ENCODE data around the gene SUPT7L.

SUPT7L gene

GRCh38 chr2:27624943-27625342 is 38.5 kb downstream of the SUPT7L start:
- H3K4me3 ChIP-seq (ENCODE audit: low read depth, low read length), result no peak overlapping the region
- TF ChIP-seq GLI2 (tag by site-specific recombination; IDR thresholded peaks at IDR 0.05; ENCODE audit: borderline replicate concordance, low read depth), result no peak
- TF ChIP-seq OSR2 (tag by site-specific recombination; IDR thresholded peaks at IDR 0.05), result no peak
- no peak for TF ChIP-seq ZNF366 (tag by site-specific recombination; conservative IDR thresholded peaks at IDR 0.05)
- no peak for TF ChIP-seq ZNF2 (tag by site-specific recombination; IDR thresholded peaks at IDR 0.05)
- TF ChIP-seq ZNF266 (tag by site-specific recombination; IDR thresholded peaks at IDR 0.05; ENCODE audit: low read depth), result no peak
- no peak for TF ChIP-seq IKZF3 (tag by site-specific recombination; IDR thresholded peaks at IDR 0.05)
- TF ChIP-seq ZBTB48 (tag by site-specific recombination; IDR thresholded peaks at IDR 0.05), result no peak
- TF ChIP-seq ZNF24 (tag by site-specific recombination; IDR thresholded peaks at IDR 0.05), result no peak
- no peak for TF ChIP-seq KLF8 (tag by site-specific recombination; IDR thresholded peaks at IDR 0.05)
- no peak for TF ChIP-seq ZBTB21 (tag by site-specific recombination; IDR thresholded peaks at IDR 0.05)
- TF ChIP-seq, protein P1, sequence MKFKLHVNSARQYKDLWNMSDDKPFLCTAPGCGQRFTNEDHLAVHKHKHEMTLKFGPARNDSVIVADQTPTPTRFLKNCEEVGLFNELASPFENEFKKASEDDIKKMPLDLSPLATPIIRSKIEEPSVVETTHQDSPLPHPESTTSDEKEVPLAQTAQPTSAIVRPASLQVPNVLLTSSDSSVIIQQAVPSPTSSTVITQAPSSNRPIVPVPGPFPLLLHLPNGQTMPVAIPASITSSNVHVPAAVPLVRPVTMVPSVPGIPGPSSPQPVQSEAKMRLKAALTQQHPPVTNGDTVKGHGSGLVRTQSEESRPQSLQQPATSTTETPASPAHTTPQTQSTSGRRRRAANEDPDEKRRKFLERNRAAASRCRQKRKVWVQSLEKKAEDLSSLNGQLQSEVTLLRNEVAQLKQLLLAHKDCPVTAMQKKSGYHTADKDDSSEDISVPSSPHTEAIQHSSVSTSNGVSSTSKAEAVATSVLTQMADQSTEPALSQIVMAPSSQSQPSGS (tag by site-specific recombination; IDR thresholded peaks at IDR 0.05; ENCODE audit: low read depth), result no peak
- TF ChIP-seq ZFP41 (tag by site-specific recombination; IDR thresholded peaks at IDR 0.05; ENCODE audit: borderline replicate concordance), result no peak
- no peak for TF ChIP-seq ZNF433 (tag by site-specific recombination; IDR thresholded peaks at IDR 0.05; ENCODE audit: low read depth)
- no peak for TF ChIP-seq ZFP69B (tag by site-specific recombination; IDR thresholded peaks at IDR 0.05)
- no peak for TF ChIP-seq ZNF776 (tag by site-specific recombination; IDR thresholded peaks at IDR 0.05; ENCODE audit: borderline replicate concordance)
- TF ChIP-seq ZNF704 (tag by site-specific recombination; IDR thresholded peaks at IDR 0.05), result no peak
- no peak for TF ChIP-seq ZNF792 (tag by site-specific recombination; IDR thresholded peaks at IDR 0.05)
- no peak for TF ChIP-seq KLF7 (tag by site-specific recombination; IDR thresholded peaks at IDR 0.05; ENCODE audit: borderline replicate concordance)
- no peak for TF ChIP-seq ZNF514 (tag by site-specific recombination; IDR thresholded peaks at IDR 0.05)
- TF ChIP-seq ZBTB7A (tag by site-specific recombination; IDR thresholded peaks at IDR 0.05; ENCODE audit: low read depth), result no peak
- POLR2A ChIA-PET, result no interaction called here
- no peaks in the 10 kb centered on the region for H3K9me3 ChIP-seq (ENCODE audit: control insufficient read depth, insufficient read depth, low read depth, low read length)
- H3K4me1 ChIP-seq (ENCODE audit: control insufficient read depth, insufficient read depth, low read length), result 0 out of 2 replicates have a peak, but pooled peaks cover 2% of the 10 kb centered on the region
- no peak overlapping the region for H3K27ac ChIP-seq (ENCODE audit: extremely low read depth, low read depth, low read length)
- CTCF ChIA-PET, result no interaction called here
- peaks cover 20 to 41% of the 10 kb centered on the region in 2 experiments for H3K36me3 ChIP-seq (ENCODE audit: control insufficient read depth in 2 of 2, insufficient read depth in 1 of 2, low read length in 2 of 2)

- ChIA-PET CTCF (interaction anchor here (1.8 to 1.9 kb wide), 2 partner anchors 13 to 60 kb away, joined by 9 read pairs; no protein-coding TSS in a partner anchor), POLR2A (no interaction called here)
- no peaks in the 10 kb centered on the region for H3K9me3 ChIP-seq (ENCODE audit: control insufficient read depth, insufficient read depth, low read depth, low read length)
- no peak overlapping the region for H3K27ac ChIP-seq (ENCODE audit: extremely low read depth, low read depth, low read length)
- H3K36me3 ChIP-seq (ENCODE audit: control insufficient read depth in 2 of 2, insufficient read depth in 1 of 2, low read length in 2 of 2), result peaks cover 38 to 55% of the 10 kb centered on the region in 2 experiments
- H3K4me3 ChIP-seq (ENCODE audit: low read depth, low read length), result no peak overlapping the region
- H3K4me1 ChIP-seq (ENCODE audit: control insufficient read depth, insufficient read depth, low read length), result 0 out of 2 replicates have a peak, but pooled peaks cover 2% of the 10 kb centered on the region
- no peak for TF ChIP-seq OSR2 (tag by site-specific recombination; IDR thresholded peaks at IDR 0.05)
- no peak for TF ChIP-seq PRDM1 (tag by site-specific recombination; IDR thresholded peaks at IDR 0.05)
- TF ChIP-seq, protein P2, sequence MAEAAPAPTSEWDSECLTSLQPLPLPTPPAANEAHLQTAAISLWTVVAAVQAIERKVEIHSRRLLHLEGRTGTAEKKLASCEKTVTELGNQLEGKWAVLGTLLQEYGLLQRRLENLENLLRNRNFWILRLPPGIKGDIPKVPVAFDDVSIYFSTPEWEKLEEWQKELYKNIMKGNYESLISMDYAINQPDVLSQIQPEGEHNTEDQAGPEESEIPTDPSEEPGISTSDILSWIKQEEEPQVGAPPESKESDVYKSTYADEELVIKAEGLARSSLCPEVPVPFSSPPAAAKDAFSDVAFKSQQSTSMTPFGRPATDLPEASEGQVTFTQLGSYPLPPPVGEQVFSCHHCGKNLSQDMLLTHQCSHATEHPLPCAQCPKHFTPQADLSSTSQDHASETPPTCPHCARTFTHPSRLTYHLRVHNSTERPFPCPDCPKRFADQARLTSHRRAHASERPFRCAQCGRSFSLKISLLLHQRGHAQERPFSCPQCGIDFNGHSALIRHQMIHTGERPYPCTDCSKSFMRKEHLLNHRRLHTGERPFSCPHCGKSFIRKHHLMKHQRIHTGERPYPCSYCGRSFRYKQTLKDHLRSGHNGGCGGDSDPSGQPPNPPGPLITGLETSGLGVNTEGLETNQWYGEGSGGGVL (tag by site-specific recombination; IDR thresholded peaks at IDR 0.05), result no peak
- TF ChIP-seq, protein P3, sequence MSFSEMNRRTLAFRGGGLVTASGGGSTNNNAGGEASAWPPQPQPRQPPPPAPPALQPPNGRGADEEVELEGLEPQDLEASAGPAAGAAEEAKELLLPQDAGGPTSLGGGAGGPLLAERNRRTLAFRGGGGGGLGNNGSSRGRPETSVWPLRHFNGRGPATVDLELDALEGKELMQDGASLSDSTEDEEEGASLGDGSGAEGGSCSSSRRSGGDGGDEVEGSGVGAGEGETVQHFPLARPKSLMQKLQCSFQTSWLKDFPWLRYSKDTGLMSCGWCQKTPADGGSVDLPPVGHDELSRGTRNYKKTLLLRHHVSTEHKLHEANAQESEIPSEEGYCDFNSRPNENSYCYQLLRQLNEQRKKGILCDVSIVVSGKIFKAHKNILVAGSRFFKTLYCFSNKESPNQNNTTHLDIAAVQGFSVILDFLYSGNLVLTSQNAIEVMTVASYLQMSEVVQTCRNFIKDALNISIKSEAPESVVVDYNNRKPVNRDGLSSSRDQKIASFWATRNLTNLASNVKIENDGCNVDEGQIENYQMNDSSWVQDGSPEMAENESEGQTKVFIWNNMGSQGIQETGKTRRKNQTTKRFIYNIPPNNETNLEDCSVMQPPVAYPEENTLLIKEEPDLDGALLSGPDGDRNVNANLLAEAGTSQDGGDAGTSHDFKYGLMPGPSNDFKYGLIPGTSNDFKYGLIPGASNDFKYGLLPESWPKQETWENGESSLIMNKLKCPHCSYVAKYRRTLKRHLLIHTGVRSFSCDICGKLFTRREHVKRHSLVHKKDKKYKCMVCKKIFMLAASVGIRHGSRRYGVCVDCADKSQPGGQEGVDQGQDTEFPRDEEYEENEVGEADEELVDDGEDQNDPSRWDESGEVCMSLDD (tag by site-specific recombination; IDR thresholded peaks at IDR 0.05), result no peak
- TF ChIP-seq ZNF777 (tag by site-specific recombination; IDR thresholded peaks at IDR 0.05; ENCODE audit: borderline replicate concordance), result no peak
- TF ChIP-seq ZNF521 (tag by site-specific recombination; IDR thresholded peaks at IDR 0.05), result no peak
- TF ChIP-seq ZNF792 (tag by site-specific recombination; IDR thresholded peaks at IDR 0.05), result no peak
- no peak for TF ChIP-seq KLF7 (tag by site-specific recombination; IDR thresholded peaks at IDR 0.05; ENCODE audit: borderline replicate concordance)
- no peak for TF ChIP-seq ZNF335 (tag by site-specific recombination; conservative IDR thresholded peaks at IDR 0.05)
- TF ChIP-seq, protein P4, sequence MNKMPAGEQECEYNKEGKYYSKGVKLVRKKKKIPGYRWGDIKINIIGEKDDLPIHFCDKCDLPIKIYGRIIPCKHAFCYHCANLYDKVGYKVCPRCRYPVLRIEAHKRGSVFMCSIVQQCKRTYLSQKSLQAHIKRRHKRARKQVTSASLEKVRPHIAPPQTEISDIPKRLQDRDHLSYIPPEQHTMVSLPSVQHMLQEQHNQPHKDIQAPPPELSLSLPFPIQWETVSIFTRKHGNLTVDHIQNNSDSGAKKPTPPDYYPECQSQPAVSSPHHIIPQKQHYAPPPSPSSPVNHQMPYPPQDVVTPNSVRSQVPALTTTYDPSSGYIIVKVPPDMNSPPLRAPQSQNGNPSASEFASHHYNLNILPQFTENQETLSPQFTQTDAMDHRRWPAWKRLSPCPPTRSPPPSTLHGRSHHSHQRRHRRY (tag by site-specific recombination; IDR thresholded peaks at IDR 0.05), result no peak
- TF ChIP-seq ZNF658 (tag by site-specific recombination; IDR thresholded peaks at IDR 0.05), result no peak
- no peak for TF ChIP-seq ZNF624 (tag by site-specific recombination; IDR thresholded peaks at IDR 0.05)
Measured at GRCh38 chr2:27622921-27623384, 40.5 kb downstream of the SUPT7L start.

Data from HEK293 (cell line).